Stimulated activated CD8-positive, alpha-beta memory T cell treated with anti-CD3 and anti-CD28 coated beads, Interleukin-2, amount 100 ng/mL, for 1 hour (primary cell): Measurements from ENCODE around the gene C19orf12.

Experiments
- DNase-seq, 2 donors: peaks; one replicate each; pipeline ENCODE4 v3.0.0-alpha.2; 2020; ENCODE audit warnings: low read depth in 2 of 2

C19orf12 gene

GRCh38 chr19:29664753-29665214 is 50.3 kb downstream of the C19orf12 start:
- DNase-seq: no peak

- DNase-seq: no peak
Observed at GRCh38 chr19:29663861-29664752, 51.0 kb downstream of the C19orf12 start.

GRCh38 chr19:29662604-29663404 is 52.3 kb downstream of the C19orf12 start:
- no peak for DNase-seq

GRCh38 chr19:29662278-29662603 is 52.8 kb downstream of the C19orf12 start:
- no peak for DNase-seq

GRCh38 chr19:29660835-29661234 is 54.2 kb downstream of the C19orf12 start:
- no peak for DNase-seq

GRCh38 chr19:29658221-29658991 is 56.7 kb downstream of the C19orf12 start:
- DNase-seq: no peak

- DNase-seq: no peak
Observed at GRCh38 chr19:29655648-29656335, 59.3 kb downstream of the C19orf12 start.

GRCh38 chr19:29653398-29653797 is 61.7 kb downstream of the C19orf12 start:
- DNase-seq: no peak

- no peak for DNase-seq
Observed at GRCh38 chr19:29651622-29652394, 63.3 kb downstream of the C19orf12 start.

- DNase-seq: no peak
Observed at GRCh38 chr19:29650772-29651387, 64.2 kb downstream of the C19orf12 start.
